Stimulated activated effector memory CD8-positive, alpha-beta T cell treated with anti-CD3 and anti-CD28 coated beads, Interleukin-12 subunit alpha, Interleukin-12 subunit beta, amount 100 ng/mL, for 72 hours (primary cell): ENCODE results near the gene TEX26.

ENCODE experiments used
- ATAC-seq: fragments of 150-1000 bp; cut with Tn5 transposase; 2 replicates; pipeline ENCODE4 v1.10.0; 2021
- DNase-seq, 2 donors: peaks; one replicate each; pipeline ENCODE4 v3.0.0; 2021 to 2022; ENCODE audit warnings: low spot score in 2 of 2
- H3K27ac Mint-ChIP-seq: one replicate; pipeline ENCODE4 v1.8.0; 2022; ENCODE audit warnings: mild to moderate bottlenecking, mixed read lengths
- H3K36me3 Mint-ChIP-seq: one replicate; pipeline ENCODE4 v1.8.0; 2022; ENCODE audit warnings: mild to moderate bottlenecking, mixed read lengths
- H3K4me1 Mint-ChIP-seq: one replicate; pipeline ENCODE4 v1.8.0; 2022; ENCODE audit warnings: mixed read lengths
- H3K4me3 Mint-ChIP-seq: one replicate; pipeline ENCODE4 v1.8.0; 2022; ENCODE audit warnings: mild to moderate bottlenecking, mixed read lengths
- H3K9me3 Mint-ChIP-seq: one replicate; pipeline ENCODE4 v1.8.0; 2022; ENCODE audit warnings: mixed read lengths

Gene TEX26

GRCh38 chr13:30932481-30933353 is at the start of gene TEX26:
TSS of gene TEX26 (plus strand) at chr13:30932656. CDS start at chr13:30932716, 60 bp downstream.
- no peak for ATAC-seq
- H3K27ac Mint-ChIP-seq: no peak within 1 kb of the TSS
- H3K9me3 Mint-ChIP-seq: peaks cover 3% of the 10 kb centered on the region
- H3K4me1 Mint-ChIP-seq: no peaks in the 10 kb centered on the region
- DNase-seq: no peak
- H3K4me3 Mint-ChIP-seq: no peak within 1 kb of the TSS
- no peaks in the 10 kb centered on the region for H3K36me3 Mint-ChIP-seq

- no peaks in the 10 kb centered on the region for H3K36me3 Mint-ChIP-seq
- no peak for DNase-seq
- H3K4me3 Mint-ChIP-seq: no peak overlapping the region
- peaks cover 13% of the 10 kb centered on the region for H3K4me1 Mint-ChIP-seq
- no peak overlapping the region for H3K27ac Mint-ChIP-seq
- H3K9me3 Mint-ChIP-seq: peaks cover 4% of the 10 kb centered on the region
- ATAC-seq: no peak
These were observed 49.3 kb upstream of the TEX26 start for GRCh38 chr13:30882996-30883766.

- Mint-ChIP-seq H3K9me3 (peaks cover 4% of the 10 kb centered on the region), H3K27ac (peak overlapping the region; percentile 46), H3K4me1 (peaks cover 13% of the 10 kb centered on the region), H3K4me3 (no peak overlapping the region), H3K36me3 (no peaks in the 10 kb centered on the region)
- DNase-seq (no peak), ATAC-seq (no peak)
These were observed 47.9 kb upstream of the TEX26 start for GRCh38 chr13:30884543-30884942.

GRCh38 chr13:30889196-30889690 is 43.2 kb upstream of the TEX26 start:
- Mint-ChIP-seq H3K4me3 (no peak overlapping the region), H3K36me3 (no peaks in the 10 kb centered on the region), H3K4me1 (peaks cover 11% of the 10 kb centered on the region), H3K27ac (no peak overlapping the region), H3K9me3 (peaks cover 2% of the 10 kb centered on the region)
- no peak for ATAC-seq
- no peak for DNase-seq

- DNase-seq: no peak
- H3K36me3 Mint-ChIP-seq: no peaks in the 10 kb centered on the region
- no peak overlapping the region for H3K27ac Mint-ChIP-seq
- H3K4me1 Mint-ChIP-seq: no peaks in the 10 kb centered on the region
- H3K9me3 Mint-ChIP-seq: no peaks in the 10 kb centered on the region
- no peak for ATAC-seq
- H3K4me3 Mint-ChIP-seq: no peak overlapping the region
These were observed 39.5 kb upstream of the TEX26 start for GRCh38 chr13:30892966-30893365.

- no peak overlapping the region for H3K4me3 Mint-ChIP-seq
- no peaks in the 10 kb centered on the region for H3K36me3 Mint-ChIP-seq
- peaks cover 18% of the 10 kb centered on the region for H3K4me1 Mint-ChIP-seq
- H3K9me3 Mint-ChIP-seq: no peaks in the 10 kb centered on the region
- DNase-seq (no peak), ATAC-seq (no peak)
- H3K27ac Mint-ChIP-seq: no peak overlapping the region
These were observed 36.7 kb upstream of the TEX26 start for GRCh38 chr13:30895773-30896172.

GRCh38 chr13:30898070-30898469 is 34.4 kb upstream of the TEX26 start:
- Mint-ChIP-seq H3K4me3 (no peak overlapping the region), H3K27ac (no peak overlapping the region), H3K4me1 (peaks cover 25% of the 10 kb centered on the region), H3K9me3 (no peaks in the 10 kb centered on the region), H3K36me3 (no peaks in the 10 kb centered on the region)
- ATAC-seq (no peak), DNase-seq (no peak)

GRCh38 chr13:30898678-30899241 is 33.7 kb upstream of the TEX26 start:
- ATAC-seq: peak; percentile 81
- no peaks in the 10 kb centered on the region for H3K9me3 Mint-ChIP-seq

GRCh38 chr13:30900436-30900835 is 32.0 kb upstream of the TEX26 start:
- H3K27ac Mint-ChIP-seq: no peak overlapping the region
- DNase-seq (no peak), ATAC-seq (no peak)
- no peaks in the 10 kb centered on the region for H3K36me3 Mint-ChIP-seq
- H3K4me3 Mint-ChIP-seq: no peak overlapping the region
- no peaks in the 10 kb centered on the region for H3K9me3 Mint-ChIP-seq
- peaks cover 28% of the 10 kb centered on the region for H3K4me1 Mint-ChIP-seq

More at GRCh38 chr13:30898678-30899241, 33.7 kb upstream of the TEX26 start:
- DNase-seq: no peak
- Mint-ChIP-seq H3K36me3 (no peaks in the 10 kb centered on the region), H3K27ac (no peak overlapping the region), H3K4me3 (no peak overlapping the region), H3K4me1 (peaks cover 25% of the 10 kb centered on the region)

GRCh38 chr13:30900952-30901749 is 31.3 kb upstream of the TEX26 start:
- Mint-ChIP-seq H3K36me3 (no peaks in the 10 kb centered on the region), H3K9me3 (no peaks in the 10 kb centered on the region), H3K4me1 (peaks cover 31% of the 10 kb centered on the region), H3K4me3 (no peak overlapping the region), H3K27ac (no peak overlapping the region)
- no peak for DNase-seq
- peak; percentile 50 for ATAC-seq

GRCh38 chr13:30904043-30904442 is 28.4 kb upstream of the TEX26 start:
- H3K4me1 Mint-ChIP-seq: peaks cover 26% of the 10 kb centered on the region
- no peaks in the 10 kb centered on the region for H3K36me3 Mint-ChIP-seq
- H3K27ac Mint-ChIP-seq: no peak overlapping the region
- no peak overlapping the region for H3K4me3 Mint-ChIP-seq
- no peaks in the 10 kb centered on the region for H3K9me3 Mint-ChIP-seq
- no peak for ATAC-seq
- no peak for DNase-seq

GRCh38 chr13:30905932-30906383 is 26.5 kb upstream of the TEX26 start, which contains the start of gene MEDAG:
TSS of gene MEDAG (plus strand) at chr13:30906271. CDS start at chr13:30906516, 245 bp downstream.
- ATAC-seq: no peak
- DNase-seq: no peak

GRCh38 chr13:30906411-30907051 is 25.9 kb upstream of the TEX26 start:
- no peaks in the 10 kb centered on the region for H3K36me3 Mint-ChIP-seq
- no peak overlapping the region for H3K27ac Mint-ChIP-seq
- no peaks in the 10 kb centered on the region for H3K9me3 Mint-ChIP-seq
- DNase-seq: no peak
- peak; percentile 58 for ATAC-seq
- H3K4me1 Mint-ChIP-seq: peaks cover 8% of the 10 kb centered on the region
- H3K4me3 Mint-ChIP-seq: peak overlapping the region; percentile 9

More at GRCh38 chr13:30905932-30906383, 26.5 kb upstream of the TEX26 start, which contains the start of gene MEDAG:
- no peak within 1 kb of the TSS for H3K27ac Mint-ChIP-seq
- no peaks in the 10 kb centered on the region for H3K9me3 Mint-ChIP-seq
- H3K4me1 Mint-ChIP-seq: peaks cover 12% of the 10 kb centered on the region
- peak within 1 kb of the TSS; percentile 13 for H3K4me3 Mint-ChIP-seq
- no peaks in the 10 kb centered on the region for H3K36me3 Mint-ChIP-seq
